Liver (tissue), 9 donors: ENCODE measurements around the gene CTAG1A. TPM values are rescaled to one million over a fixed set of nuclear protein-coding genes. Genes with fewer than 3 reads are reported as not detected.
A peak's percentile ranks its signal among the peaks of the same experiment; 100 is the strongest.

Experiments
- DNase-seq: peaks from one replicate; pipeline ENCODE4 v3.0.0-alpha.2; 2017; ENCODE audit warnings: low spot score
- H3K27ac ChIP-seq, 2 donors: one replicate each; pipeline ENCODE4 v1.7.0; 2013; ENCODE audit warnings: inconsistent platforms in 2 of 2, low read length in 2 of 2, control low read depth in 1 of 2, low read depth in 1 of 2, mild to moderate bottlenecking in 1 of 2
- H3K27me3 ChIP-seq, 4 donors: one replicate each; pipeline versions ENCODE4 v1.6.1 to v1.7.0; 2013; ENCODE audit warnings: low read length in 3 of 4, inconsistent platforms in 1 of 4, mild to moderate bottlenecking in 1 of 4, moderate library complexity in 1 of 4; ENCODE audit not compliant: control insufficient read depth in 4 of 4, insufficient read depth in 4 of 4
- H3K36me3 ChIP-seq, 4 donors: one replicate each; pipeline versions ENCODE4 v1.6.1 to v1.7.0; 2013; ENCODE audit warnings: low read length in 3 of 4, mild to moderate bottlenecking in 3 of 4, low read depth in 1 of 4, moderate library complexity in 1 of 4; ENCODE audit not compliant: control insufficient read depth in 4 of 4, insufficient read depth in 3 of 4
- H3K4me1 ChIP-seq, 4 donors: one replicate each; pipeline versions ENCODE4 v1.6.1 to v1.7.0; 2013; ENCODE audit warnings: low read length in 3 of 4, mild to moderate bottlenecking in 3 of 4, moderate library complexity in 1 of 4; ENCODE audit not compliant: control insufficient read depth in 4 of 4, insufficient read depth in 4 of 4
- H3K4me3 ChIP-seq, 3 donors: one replicate each; pipeline versions ENCODE4 v1.6.1 to v1.7.0; 2013; ENCODE audit warnings: low read length in 3 of 3, control low read depth in 1 of 3, low read depth in 1 of 3, mild to moderate bottlenecking in 1 of 3
- H3K9ac ChIP-seq, 2 donors: one replicate each; pipeline ENCODE4 v1.7.0; 2013; ENCODE audit warnings: low read length in 2 of 2, mild to moderate bottlenecking in 2 of 2, moderate library complexity in 2 of 2, control low read depth in 1 of 2, low read depth in 1 of 2
- H3K9me3 ChIP-seq, 4 donors: one replicate each; pipeline versions ENCODE4 v1.6.1 to v1.7.0; 2013; ENCODE audit warnings: low read length in 3 of 4; ENCODE audit not compliant: control insufficient read depth in 4 of 4
- ATF3 ChIP-seq: IDR thresholded peaks from 2 replicates; pipeline ENCODE4 v1.6.1; 2016; ENCODE audit warnings: antibody characterized with exemption
- CTCF ChIP-seq: fragments of 150-350 bp; IDR thresholded peaks from 2 replicates; pipeline ENCODE4 v1.5.1; 2017; ENCODE audit warnings: improper control_type of control experiment, low read depth, low read length; ENCODE audit not compliant: missing input control
- EGR1 ChIP-seq, 2 donors: IDR thresholded peaks; 2 replicates each; pipeline ENCODE4 v1.6.1; 2016 to 2018; ENCODE audit warnings: antibody characterized with exemption in 2 of 2, low read depth in 2 of 2
- FOXA1 ChIP-seq: IDR thresholded peaks from 2 replicates; pipeline ENCODE4 v1.6.1; 2016; ENCODE audit warnings: antibody characterized with exemption
- FOXA2 ChIP-seq: IDR thresholded peaks from 2 replicates; pipeline ENCODE4 v1.6.1; 2016; ENCODE audit warnings: antibody characterized with exemption
- GABPA ChIP-seq, 2 donors: IDR thresholded peaks in 1 of 2; conservative IDR thresholded peaks in 1 of 2; 2 replicates each; pipeline ENCODE4 v1.6.1; 2016; ENCODE audit warnings: antibody characterized with exemption in 2 of 2, mild to moderate bottlenecking in 1 of 2, moderate library complexity in 1 of 2
- HNF4A ChIP-seq, 2 donors: conservative IDR thresholded peaks; 2 replicates each; pipeline ENCODE4 v1.6.1; 2016; ENCODE audit warnings: antibody characterized with exemption in 2 of 2, mild to moderate bottlenecking in 2 of 2
- HNF4G ChIP-seq: IDR thresholded peaks from 2 replicates; pipeline ENCODE4 v1.6.1; 2016; ENCODE audit warnings: antibody characterized with exemption
- JUND ChIP-seq, 2 donors: IDR thresholded peaks; 2 replicates each; pipeline ENCODE4 v1.6.1; 2016; ENCODE audit warnings: antibody characterized with exemption in 2 of 2
- MAX ChIP-seq: IDR thresholded peaks from 2 replicates; pipeline ENCODE4 v1.6.1; 2016; ENCODE audit warnings: antibody characterized with exemption
- NR2F2 ChIP-seq: IDR thresholded peaks from 2 replicates; pipeline ENCODE4 v1.6.1; 2016; ENCODE audit warnings: antibody characterized with exemption
- RAD21 ChIP-seq, 2 donors: IDR thresholded peaks; 2 replicates each; pipeline ENCODE4 v1.6.1; 2016; ENCODE audit warnings: antibody characterized with exemption in 2 of 2, mild to moderate bottlenecking in 2 of 2
- REST ChIP-seq: IDR thresholded peaks from 2 replicates; pipeline ENCODE4 v1.6.1; 2016; ENCODE audit warnings: antibody characterized with exemption, mild to moderate bottlenecking
- RXRA ChIP-seq, 2 donors: IDR thresholded peaks; 2 replicates each; pipeline ENCODE4 v1.6.1; 2017 to 2018; ENCODE audit warnings: antibody characterized with exemption in 2 of 2, mild to moderate bottlenecking in 1 of 2
- SP1 ChIP-seq: IDR thresholded peaks from 2 replicates; pipeline ENCODE4 v1.6.1; 2018; ENCODE audit warnings: antibody characterized with exemption, mild to moderate bottlenecking
- TAF1 ChIP-seq: conservative IDR thresholded peaks from 2 replicates; pipeline ENCODE4 v1.6.1; 2016; ENCODE audit warnings: antibody characterized with exemption, mild to moderate bottlenecking
- YY1 ChIP-seq: IDR thresholded peaks from 2 replicates; pipeline ENCODE4 v1.6.1; 2016; ENCODE audit warnings: antibody characterized with exemption, mild to moderate bottlenecking
- ZBTB33 ChIP-seq: IDR thresholded peaks from 2 replicates; pipeline ENCODE4 v1.6.1; 2016; ENCODE audit warnings: antibody characterized with exemption
- WGBS: extraction: QIAGEN DNeasy Blood & Tissue Kit; methylation state at CpG from one replicate; pipeline ENCODE4 v1.1.7; 2013; 5-methylcytosine and 5-hydroxymethylcytosine counted together
- polyA plus RNA-seq, 2 donors: library from polyadenylated mRNA; stranded (reverse) in 1 of 2; unstranded in 1 of 2; fragments of 200-250 nt in 1 of 2; fragments of >200 nt in 1 of 2; fragmentation: Nextera tagmentation in 1 of 2; extraction: Ambion mirVana in 1 of 2; gene quantifications; one replicate each; pipeline versions ENCODE4 v1.2.1 to v1.2.3, GENCODE V29; 2013 to 2015
- total RNA-seq, 2 donors: library from RNA; depleted of rRNA; stranded (reverse); fragments of >200 nt; gene quantifications; one replicate each; pipeline ENCODE4 v1.2.3, GENCODE V29; 2014
- donor health status: healthy.
- donor health status: healthy.
- donor health status: healthy.
- donor health status: healthy.
- donor health status: healthy.

CTAG1A gene
- total and polyA plus RNA-seq, 4 donors = not detected

- TF ChIP-seq HNF4G (no peak), CTCF (no peak), FOXA1 (no peak), ATF3 (no peak), ZBTB33 (no peak), RXRA (IDR thresholded peaks at IDR 0.05) (no peak), JUND (IDR thresholded peaks at IDR 0.05) (no peak)
- no peak for DNase-seq
- WGBS = 98% methylated on average over 6 of the region's 6 CpGs
These were observed 20.6 kb downstream of the CTAG1A start for GRCh38 chrX:154605566-154605965.

GRCh38 chrX:154607370-154607769 is 22.4 kb downstream of the CTAG1A start:
- no peak overlapping the region for H3K9ac ChIP-seq
- no peak for TF ChIP-seq ZBTB33
- TF ChIP-seq FOXA1 = peak; percentile 53
- no peak for TF ChIP-seq HNF4G
- TF ChIP-seq TAF1 = no peak
- peak; percentile 62 for TF ChIP-seq YY1
- peak; percentile 10 to 59 for TF ChIP-seq RXRA (IDR thresholded peaks at IDR 0.05)
- no peak for TF ChIP-seq NR2F2
- no peak for TF ChIP-seq CTCF
- peak; percentile 86 for TF ChIP-seq FOXA2
- peak; percentile 91 for TF ChIP-seq ATF3
- TF ChIP-seq SP1 = no peak
- peak in 1 of 2 donors; percentile 20 for TF ChIP-seq EGR1 (IDR thresholded peaks at IDR 0.05; ENCODE audit: low read depth in 2 of 2)
- TF ChIP-seq JUND (IDR thresholded peaks at IDR 0.05) = peak in 1 of 2 donors; percentile 22
- TF ChIP-seq HNF4A (conservative IDR thresholded peaks at IDR 0.05) = peak; percentile 9 to 44
- TF ChIP-seq RAD21 (IDR thresholded peaks at IDR 0.05) = no peak
- TF ChIP-seq GABPA (IDR thresholded peaks at IDR 0.05 in 1 of 2, conservative IDR thresholded peaks at IDR 0.05 in 1 of 2) = no peak
- no peak for TF ChIP-seq REST
- TF ChIP-seq MAX = peak; percentile 25
- H3K36me3 ChIP-seq = no peaks in the 10 kb centered on the region
- H3K4me1 ChIP-seq = peaks cover 1 to 11% (median 9%) of the 10 kb centered on the region in 4 donors
- no peaks in the 10 kb centered on the region for H3K27me3 ChIP-seq
- 27% methylated on average over 6 of the region's 6 CpGs for WGBS
- peak overlapping the region in 1 of 2 donors; percentile 56 for H3K27ac ChIP-seq
- H3K9me3 ChIP-seq = no peaks in the 10 kb centered on the region
- no peak for DNase-seq
- no peak overlapping the region for H3K4me3 ChIP-seq

More at GRCh38 chrX:154605566-154605965, 20.6 kb downstream of the CTAG1A start:
- Histone ChIP-seq H3K4me1 (peaks cover 1 to 11% (median 9%) of the 10 kb centered on the region in 4 donors), H3K9ac (no peak overlapping the region), H3K4me3 (no peak overlapping the region), H3K27ac (no peak overlapping the region), H3K27me3 (no peaks in the 10 kb centered on the region), H3K36me3 (no peaks in the 10 kb centered on the region), H3K9me3 (no peaks in the 10 kb centered on the region)
